ENCODE measurements around the gene DRD4.
"Not testable (repeated sequence)": the region's sequence is repeated elsewhere in the genome, so short reads cannot be mapped to it uniquely, and the experiment has no call there.

Gene DRD4

DNA sequence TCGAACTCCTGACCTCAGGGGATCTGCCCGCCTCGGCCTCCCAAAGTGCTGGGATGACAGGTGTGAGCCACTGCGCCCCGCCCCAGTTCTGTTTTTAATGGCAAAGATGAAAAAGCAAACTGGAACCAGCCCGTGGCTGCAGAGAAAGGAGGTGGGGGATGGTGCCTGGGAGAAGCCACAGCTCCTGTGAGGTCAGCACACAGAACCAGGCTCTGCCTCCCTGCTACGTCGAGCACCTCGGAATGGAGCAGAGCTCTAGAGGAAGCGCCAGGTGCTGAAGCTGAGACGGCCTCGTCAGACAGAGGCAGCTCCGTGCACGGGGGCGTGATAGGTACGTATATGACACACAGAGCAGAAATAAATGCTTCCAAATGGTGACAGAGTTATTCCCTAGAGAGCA is 8.5 kb downstream of the DRD4 start:
- DNase-seq = no peak

- DNase-seq = no peak
These were observed 9.1 kb downstream of the DRD4 start for GRCh38 chr11:646214-646613.

- DNase-seq = not testable (repeated sequence)
These were observed 10.6 kb downstream of the DRD4 start for GRCh38 chr11:647672-648158.

GRCh38 chr11:650482-650881 is 13.4 kb downstream of the DRD4 start:
- DNase-seq = no peak

- not testable (repeated sequence) for DNase-seq
These were observed 16.1 kb downstream of the DRD4 start for GRCh38 chr11:653136-653535.

- no peak for DNase-seq
These were observed 16.8 kb downstream of the DRD4 start for GRCh38 chr11:653837-654236.

- not testable (repeated sequence) for DNase-seq
These were observed 17.4 kb downstream of the DRD4 start for GRCh38 chr11:654444-654843.

- no peak for DNase-seq
These were observed 18.1 kb downstream of the DRD4 start for GRCh38 chr11:655036-655726.

GRCh38 chr11:656426-656825 is 19.4 kb downstream of the DRD4 start:
- no peak for DNase-seq

DNA sequence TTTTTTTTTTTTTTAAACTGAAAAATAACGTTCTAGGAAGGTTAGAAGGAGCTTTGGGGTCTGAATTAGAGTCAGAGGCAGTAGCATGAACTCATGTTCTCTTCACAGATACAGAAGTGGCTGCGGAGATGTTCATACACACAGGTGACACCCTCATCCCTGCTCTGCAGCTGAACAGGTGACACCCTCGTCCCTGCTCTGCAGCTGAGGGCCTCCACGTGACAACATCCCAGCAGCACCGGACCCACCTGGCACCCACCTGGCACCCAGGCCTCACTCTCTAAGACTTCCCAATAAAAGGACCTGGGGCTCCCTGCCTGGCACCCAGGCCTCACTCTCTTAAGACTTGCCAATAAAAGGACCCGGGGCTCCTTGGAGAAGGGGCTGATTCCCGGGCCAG is 19.8 kb downstream of the DRD4 start:
- no peak for DNase-seq

GRCh38 chr11:657691-658126 is 20.6 kb downstream of the DRD4 start:
- no peak for DNase-seq

DNA sequence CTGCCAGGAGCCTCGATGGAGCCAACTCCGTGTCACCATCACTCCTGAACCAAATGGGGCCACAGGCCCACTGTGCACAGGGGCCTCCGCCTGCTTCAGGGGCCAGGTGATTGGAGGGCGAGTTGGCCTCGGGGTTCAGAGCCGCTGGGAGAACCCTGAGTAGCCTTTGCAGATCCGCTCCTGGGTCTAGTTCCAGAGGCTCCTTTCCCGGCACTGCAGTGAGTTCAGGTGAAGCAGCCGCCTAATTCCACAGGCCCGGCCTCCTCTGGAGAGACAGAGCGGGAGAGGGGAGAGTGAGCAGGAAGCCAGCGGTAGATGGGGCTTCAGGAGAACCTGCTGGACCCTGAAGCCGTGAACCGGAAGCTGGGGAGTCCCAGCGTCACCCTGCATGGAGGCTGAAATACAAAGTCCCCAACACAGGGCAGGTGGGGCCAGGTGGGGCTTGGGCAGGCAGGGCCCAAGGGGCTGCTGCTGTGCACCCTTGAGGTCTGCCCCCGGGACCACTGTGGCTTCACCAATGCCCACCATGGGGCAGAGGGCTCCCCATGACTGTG is 22.5 kb downstream of the DRD4 start:
- no peak for DNase-seq

DNA sequence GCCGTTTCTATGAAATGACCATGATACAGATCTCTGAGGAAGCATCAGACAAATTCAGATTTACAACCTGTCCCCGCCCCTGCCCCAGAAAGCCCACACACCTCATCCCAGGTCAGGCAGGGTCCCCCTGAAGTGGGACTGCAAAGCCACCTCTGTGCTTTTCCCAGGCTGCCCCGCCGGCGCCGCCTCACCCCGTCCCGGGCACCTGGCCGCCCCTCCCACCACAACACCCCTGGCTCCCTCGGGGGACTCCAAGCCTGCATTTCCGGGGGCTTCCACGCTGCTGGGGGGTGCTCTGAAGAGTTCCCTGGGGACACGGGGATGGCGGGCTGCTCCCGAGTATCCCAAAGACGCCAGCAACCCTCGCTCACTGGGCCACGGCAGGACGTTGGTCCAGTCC is 23.2 kb downstream of the DRD4 start:
- no peak for DNase-seq

DNA sequence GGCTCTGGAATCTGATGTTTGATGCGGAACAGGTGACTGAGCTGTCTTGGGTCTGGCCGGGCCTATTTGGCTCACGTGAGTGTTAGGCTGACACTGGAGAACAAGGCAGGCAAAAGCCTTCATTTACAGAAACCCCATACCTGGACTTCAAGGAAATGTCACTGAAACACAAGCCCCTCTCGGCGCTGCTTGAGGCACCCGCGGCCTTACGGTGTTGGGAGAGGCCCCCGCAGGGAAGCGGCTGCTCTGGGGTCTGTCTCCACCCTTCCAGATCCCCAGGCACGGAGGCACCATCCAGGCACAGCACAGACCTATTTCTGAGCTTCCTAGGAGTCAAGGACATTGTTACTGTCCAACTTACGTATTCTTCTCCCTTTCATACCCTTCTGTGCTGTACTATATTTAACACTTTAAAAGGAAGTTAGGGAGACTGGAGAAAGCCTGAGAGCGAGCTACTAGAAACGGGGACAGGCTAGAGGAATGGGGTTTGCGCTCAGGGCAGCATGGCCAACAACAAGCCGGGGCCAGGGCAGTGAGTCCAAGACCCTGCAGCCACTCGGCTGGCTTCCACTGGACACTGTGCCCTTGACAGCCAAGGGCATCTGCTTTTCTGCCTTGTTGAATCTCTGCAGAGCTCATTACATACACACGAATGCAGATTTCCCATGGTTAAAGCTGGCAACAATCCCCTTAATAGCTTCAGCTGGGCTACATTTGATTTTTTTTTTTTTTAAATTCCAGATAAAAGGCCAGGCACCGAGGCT is 23.8 kb downstream of the DRD4 start:
- DNase-seq = no peak

DNA sequence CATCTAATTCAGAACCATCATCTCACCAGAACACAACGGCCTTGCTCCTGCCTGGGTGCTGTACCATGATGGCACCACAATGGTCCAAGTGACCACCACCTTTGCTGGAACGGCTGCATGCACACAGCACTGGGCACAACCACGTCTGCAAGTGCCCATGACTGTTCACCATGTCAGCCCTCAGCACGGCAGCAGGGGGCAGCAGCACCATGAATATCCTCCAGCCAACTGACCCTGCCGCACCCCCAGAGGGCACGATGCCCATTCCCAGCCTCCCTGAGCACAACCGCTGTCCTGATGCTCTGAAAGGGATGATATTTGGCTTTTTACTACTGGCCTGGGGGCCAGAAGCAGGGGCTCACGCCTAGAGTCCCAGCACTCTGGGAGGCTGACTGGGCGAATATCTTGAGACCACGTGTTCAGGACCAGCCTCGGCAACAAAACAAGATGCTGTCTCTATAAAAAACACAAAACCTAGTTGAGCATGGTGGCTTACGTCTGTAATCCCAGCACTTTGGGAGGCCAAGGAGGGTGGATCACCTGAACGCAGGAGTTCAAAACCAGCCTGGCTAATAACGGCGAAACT is 25.7 kb downstream of the DRD4 start:
- peak; percentile 50 for DNase-seq

DNA sequence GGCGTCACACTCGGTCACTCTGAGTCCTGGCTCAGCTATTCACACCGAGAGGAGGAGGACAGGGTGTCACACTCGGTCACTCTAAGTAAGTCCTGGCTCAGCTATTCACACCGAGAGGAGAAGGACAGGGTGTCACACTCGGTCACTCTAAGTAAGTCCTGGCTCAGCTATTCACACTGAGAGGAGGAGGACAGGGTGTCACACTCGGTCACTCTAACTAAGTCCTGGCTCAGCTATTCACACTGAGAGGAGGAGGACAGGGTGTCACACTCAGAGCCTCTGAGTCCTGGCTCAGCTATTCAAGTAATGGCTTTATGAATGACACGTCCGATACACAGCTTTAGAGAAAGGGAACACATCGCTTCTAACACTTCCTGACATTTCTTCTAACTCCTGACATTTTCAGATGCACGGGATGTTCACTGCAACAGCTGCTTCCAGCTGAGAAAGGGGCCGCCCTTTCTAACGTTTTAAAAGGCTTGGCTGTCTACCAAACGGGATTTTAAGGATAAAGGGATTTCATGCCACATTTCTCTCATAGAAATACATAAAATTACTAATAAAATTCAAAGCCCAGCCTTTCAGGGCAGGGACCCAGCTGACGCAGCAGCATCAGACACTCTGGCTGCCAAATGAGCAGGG is 28.1 kb downstream of the DRD4 start:
- DNase-seq = no peak

DNA sequence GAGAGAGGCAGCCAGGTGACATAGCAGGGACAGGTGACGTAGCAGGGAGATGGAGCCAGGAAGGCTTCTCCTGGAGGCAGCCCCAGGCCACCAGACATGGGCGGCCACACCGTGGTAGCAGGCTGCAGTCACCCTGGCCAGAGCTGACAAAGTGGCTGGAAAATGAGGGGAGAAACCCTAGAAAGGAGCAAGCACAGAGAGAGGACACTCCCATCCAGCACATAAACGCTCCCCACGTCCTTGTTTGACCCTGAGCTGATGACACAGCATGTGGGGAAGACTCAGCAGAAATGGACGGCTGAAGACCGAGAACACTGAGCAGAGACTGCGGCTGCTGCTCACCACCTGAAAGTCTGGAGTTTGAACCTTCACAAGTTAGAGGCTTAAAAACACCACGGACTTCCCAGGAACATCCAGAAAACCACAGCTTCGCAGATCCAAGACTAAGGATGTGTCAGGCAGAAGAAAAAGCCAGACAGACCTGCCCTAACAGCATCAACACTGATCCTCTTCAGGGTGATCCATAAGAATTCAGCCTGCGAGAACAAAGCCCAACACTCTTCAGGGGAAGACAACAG is 28.7 kb downstream of the DRD4 start:
- DNase-seq = no peak

DNA sequence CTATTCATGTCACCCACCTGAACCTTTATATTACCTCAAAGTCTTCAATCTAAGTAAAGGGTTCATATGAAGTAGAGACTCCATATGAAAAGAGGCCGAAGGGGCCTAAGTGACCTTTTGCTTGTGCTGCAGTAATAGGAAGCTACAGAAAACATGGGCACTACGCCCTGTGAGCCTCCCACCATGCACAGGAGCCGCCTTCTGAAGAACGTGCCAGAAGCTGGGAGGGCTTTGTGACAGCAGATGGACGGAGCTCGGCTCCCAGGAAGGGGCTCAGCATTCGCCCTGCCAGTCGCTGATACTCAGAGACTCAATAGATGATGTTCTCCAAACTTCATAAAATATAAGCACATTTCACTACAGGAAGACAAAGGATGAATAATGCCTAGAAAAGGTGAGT is 36.8 kb downstream of the DRD4 start:
- no peak for DNase-seq

DNA sequence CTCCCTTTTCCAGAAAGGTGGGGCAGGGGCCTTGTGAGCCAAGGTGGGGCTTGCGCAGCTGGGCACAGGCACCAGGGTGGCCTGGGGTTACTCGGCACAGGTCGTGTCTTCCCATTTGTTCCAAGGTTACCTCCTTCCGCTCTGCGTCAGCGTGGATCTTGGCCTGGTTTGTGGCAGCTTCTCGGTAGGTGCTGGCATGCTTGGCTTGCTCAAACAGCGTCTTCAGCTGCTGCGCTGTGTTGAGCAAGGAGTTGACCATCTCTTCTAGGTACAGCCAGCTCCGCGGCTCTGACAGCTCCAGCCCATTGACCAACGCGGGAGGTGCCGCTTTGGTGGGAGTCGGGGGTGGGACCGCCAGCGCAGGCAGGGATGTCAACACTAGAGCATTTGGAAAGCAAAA is 37.3 kb downstream of the DRD4 start:
- DNase-seq = no peak

DNA sequence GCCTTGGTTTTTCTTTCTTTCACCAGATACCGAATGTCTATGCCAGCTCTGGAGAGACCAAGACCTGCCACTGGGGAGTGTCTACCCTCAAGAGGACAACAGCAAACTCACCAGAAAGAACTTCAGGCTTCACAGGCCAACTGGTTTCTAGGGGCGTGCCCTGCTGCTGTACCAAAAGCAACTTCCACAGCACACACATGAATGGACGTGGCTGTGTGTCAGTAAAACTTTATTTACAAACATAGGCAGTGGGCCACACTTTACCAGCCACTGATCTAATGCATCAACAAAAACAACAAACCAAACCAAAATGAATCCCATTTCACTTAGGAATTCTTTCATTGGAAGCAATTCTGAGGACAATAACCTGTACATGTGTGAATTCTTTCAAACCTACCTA is 41.2 kb downstream of the DRD4 start:
- DNase-seq = no peak

DNA sequence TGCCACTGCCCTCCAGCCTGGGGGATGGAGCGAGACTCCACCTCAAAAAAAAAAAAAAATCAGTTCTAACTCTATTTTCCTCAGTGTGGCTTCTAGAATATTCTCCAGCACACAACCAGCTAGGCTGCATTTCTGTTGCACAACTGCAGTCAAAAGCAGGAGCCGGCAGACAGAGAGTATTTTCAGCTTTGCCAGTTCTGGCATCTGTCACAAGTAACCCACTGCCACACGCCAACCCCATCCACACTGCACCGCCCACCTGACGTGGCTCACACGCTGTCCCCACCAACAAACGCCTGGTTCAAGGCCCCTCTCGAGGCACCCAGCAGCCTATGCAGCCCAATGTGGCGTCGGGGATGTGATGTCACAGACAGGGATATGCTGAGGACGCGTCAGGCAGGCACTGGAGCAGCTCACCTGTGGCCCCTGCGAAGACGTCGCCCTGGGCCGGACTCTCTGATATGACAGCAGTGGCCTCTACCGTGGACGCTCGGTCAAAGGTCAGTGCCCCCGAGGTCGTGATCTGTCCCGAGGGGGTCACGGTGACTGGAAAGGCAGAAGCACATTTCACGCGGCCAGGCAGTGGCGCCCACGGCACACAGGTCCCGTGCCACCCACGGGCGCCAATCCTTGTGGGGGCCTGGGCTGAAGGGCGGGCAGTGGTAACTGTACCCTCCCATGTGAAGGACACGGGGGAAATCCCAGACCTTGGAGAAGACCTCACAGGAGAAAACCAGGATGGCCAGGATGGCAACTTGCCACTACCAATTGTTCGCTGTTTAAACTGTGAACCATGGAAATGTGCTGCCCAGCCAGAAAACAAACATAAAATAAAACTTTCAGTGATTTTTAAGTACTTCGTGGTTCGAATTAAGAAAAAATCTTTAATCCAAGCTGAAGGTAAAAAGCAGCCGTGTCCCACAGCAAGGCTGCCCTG is 42.5 kb downstream of the DRD4 start:
- DNase-seq = no peak

GRCh38 chr11:680476-680875 is 43.4 kb downstream of the DRD4 start:
- no peak for DNase-seq
